Activated naive CD8-positive, alpha-beta T cell treated with anti-CD3 and anti-CD28 coated beads, Interleukin-2, amount 50 U/mL, for 16 hours (primary cell): Measurements from ENCODE around the gene PGAM5.

Experiments
- DNase-seq: peaks from one replicate; pipeline ENCODE4 v3.0.0-alpha.2; 2020; ENCODE audit warnings: low read depth, low spot score

Gene PGAM5

DNA sequence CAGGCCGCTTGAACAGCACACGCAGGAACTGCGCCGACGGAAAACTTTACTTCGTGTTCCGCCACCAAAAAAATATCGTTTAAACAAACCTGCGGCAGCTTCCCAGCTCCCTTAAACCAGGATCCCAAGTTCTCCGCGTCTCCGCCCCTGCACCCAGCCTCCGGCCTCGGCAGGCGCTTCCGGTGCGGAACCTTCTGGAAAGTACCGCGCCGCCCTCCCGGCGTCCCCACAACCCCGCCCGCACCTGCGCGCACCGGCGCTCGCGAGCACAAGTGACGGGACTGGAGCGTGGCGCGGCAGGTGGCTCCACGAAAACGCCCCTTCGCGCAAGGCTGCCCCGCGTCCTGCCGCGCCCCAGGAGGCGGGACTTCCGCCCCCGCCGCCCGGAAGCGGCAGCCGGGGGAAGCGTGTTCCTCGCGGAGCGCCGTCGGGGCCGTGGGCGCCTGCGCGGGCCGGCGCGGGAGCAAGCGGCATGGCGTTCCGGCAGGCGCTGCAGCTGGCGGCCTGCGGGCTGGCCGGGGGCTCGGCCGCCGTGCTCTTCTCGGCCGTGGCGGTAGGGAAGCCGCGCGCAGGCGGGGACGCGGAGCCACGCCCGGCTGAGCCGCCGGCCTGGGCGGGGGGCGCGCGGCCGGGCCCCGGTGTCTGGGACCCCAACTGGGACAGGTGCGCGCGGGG is at the start of gene PGAM5:
Gene PGAM5 (plus strand): TSS at position 438 of the 675 bp plus-strand sequence. CDS start 35 bp downstream, at position 473.
- peak; percentile 75 for DNase-seq

DNA sequence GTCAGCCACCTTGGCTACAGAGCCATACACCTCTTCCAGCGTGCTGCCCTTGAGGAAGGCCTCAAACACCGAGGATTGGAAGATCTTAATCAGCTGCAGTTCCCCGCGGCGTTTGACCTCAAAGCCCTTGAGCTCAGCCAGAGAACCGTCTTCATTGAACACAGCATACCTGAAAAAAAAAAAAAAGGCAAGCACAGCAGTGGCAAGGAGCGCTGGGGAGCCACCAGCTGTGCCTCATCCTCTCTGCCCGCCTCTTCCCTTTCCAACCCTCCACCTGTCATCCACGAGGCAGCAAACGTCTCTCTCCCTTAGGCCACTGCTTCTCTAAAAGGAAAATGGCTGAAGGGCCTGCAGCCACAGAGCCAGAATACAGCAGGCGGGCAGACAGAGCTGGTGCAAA is 49.6 kb upstream of the PGAM5 start:
- no peak for DNase-seq

DNA sequence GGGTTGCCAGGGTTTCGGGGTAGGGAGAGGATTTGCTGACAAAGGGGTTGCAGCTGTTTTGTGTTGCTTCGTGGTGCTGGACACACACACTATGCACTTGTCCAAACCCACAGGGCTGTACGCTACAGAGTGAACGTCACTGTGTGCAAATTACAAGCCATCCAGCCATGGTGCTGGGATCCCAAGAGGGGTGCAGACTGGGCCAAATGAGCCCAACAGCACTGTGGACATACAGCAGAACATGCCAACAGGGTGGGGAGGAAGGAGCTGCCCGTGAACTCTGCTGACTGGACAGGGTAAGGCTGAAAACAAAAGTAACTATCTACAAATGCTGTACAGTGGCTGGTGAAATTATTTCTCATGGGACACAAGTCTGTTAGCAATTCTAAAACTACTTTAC is 48.7 kb upstream of the PGAM5 start:
- DNase-seq = no peak

DNA sequence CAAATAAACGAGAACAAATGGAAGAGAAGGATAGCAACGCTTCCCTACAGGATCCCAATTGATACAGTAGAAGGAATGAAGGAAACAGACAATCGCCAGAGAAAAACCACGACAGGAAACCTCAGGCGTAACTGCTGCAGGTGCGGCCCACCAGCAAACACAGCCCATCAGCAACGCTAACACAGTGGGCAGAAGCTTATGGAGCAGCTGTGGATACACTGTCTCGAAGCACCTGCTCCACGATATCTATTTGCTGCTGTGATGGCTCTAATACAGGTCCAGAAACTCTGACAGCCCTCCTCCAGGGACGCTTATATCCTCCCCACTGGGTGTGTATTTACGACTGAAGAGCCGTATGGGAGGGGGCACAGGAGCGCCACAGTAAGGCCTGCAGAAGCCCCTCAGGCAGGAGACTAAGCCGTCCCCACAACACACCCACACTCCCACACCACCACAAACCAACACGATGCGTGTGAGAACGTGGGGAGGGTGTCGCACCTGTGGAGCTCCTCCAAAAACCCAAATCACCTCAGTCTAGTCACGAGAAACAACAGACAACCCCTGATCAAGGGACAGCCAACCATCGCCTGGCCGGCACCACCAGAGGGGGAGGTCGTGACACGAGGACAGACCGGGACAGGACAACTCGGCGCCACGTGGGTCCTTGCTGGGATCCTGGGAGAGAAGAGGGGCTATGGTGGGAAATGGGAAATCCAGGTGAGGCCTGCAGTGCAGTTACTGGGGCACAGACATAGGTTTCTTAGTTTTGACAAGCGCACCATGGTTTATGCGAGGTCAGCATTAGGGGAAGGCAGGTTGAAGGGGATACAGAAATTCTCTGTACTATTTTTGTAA is 47.5 kb upstream of the PGAM5 start:
- no peak for DNase-seq

DNA sequence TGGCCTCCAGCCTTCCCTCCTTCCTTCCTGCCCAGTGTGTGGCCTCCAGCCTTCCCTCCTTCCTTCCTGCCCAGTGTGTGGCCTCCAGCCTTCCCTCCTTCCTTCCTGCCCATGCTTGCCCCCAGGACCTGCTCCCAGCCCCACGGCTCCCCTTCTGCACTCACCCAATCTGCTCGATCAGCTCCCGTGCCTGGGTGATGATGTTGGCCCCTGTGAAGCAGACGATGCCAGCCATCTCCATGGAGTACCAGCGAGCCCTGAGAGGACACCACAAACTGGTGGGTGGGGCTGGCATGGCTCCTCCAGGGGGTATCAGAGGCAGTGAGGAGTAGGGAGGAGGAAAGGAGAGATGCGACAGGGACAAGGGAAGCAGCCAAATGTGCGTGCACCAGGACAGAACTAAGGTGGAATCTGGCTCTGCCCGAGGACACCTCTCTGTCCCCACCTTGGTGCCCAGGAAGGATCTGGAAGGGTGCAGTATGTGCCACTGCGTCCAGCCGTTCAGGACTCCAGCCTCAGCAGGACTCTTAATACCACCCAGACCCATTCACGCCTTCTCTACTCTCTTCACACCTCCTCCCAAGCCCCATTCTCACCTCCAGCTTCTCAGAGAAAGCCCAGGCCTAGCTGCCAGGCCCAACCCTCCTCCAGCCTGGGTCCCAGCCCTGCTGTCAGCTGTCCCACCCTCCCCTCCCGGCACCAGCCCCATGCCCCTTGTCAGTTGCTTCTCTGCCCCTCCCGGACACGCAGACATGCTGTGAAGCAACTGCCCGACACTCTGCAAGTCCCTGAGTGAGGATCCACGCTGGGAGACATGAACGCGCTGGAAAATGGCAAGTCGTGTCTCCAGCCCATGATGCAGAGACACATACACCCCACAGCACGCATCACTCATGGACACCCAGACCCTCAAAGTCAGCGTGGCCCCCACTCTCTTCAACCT is 46.2 kb upstream of the PGAM5 start:
- no peak for DNase-seq

DNA sequence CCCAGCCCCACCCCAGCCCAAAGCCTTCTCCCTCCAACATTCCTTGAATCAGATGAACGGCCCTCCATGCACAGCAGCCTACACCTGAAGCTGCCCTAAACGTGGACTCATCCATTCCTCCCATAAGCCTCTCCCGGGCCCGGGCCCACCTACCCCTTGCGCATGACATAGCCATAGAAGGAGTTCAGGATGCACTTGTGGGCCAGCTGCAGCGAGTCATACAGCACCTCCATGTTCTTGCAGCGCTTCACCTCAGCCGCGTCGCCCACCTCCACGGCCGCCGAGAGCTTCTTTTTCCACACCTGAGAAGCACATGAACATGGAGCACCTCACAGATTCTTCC is 45.5 kb upstream of the PGAM5 start:
- no peak for DNase-seq

DNA sequence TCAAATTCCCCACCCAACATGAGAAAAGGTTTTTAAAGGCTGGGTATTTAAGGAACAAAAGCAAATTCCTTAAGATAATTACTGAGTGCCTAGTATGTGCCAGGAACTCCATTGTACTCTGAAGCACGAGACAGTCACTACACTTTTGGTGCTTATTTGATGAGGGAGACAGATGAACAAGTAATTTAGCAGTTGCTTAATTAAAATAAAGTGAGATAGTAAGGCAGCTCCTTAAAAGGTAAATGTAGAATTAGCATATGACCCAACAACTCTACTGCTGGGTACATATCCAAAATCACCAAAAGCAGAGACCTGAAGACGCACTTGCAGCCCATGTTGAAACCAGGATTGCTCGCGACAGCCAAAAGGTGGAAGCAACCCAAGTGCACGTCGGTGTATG is 44.8 kb upstream of the PGAM5 start:
- DNase-seq = no peak

DNA sequence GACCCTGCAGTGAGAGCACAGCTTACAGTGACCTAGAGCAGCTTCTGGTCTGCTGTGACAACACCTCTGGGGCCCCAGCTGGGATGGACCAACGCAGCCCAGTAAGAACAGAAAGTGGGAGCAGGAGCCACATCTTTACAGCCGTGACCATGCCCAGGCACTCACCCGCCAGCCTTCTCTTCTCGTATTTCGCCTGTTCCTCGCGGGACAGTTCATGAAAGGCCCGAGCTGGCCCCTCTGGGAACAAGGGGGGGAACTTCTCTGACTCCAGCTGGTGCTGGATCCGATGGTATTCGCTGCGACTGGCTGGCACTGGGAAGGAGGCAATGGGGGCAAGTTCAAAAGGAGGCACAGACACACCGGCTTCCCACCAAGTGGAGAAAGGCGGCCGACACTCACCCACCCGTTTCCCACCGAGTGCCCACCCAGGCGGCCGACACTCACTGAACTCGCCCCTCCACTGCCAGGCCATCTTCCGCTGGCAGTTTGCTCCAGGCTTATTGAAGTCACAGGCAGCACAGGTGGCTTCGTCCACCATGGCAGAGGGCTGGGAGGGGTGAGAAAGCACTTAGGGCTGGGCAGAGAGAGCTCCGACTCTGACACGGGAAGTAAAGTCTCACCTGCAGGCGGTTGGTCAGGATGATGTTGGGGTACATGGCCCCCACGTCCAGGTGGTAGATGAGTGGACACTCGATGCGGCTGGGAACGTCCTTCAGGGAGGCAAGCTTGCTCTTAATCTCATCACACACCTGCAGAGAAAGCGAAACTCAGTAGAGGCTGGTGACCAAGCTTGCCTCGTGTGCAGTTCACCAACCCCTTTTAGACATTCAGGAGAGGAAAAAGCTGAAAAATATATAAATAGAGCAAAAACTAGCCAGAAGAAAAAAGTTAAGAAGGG is 42.2 kb upstream of the PGAM5 start:
- DNase-seq = no peak

DNA sequence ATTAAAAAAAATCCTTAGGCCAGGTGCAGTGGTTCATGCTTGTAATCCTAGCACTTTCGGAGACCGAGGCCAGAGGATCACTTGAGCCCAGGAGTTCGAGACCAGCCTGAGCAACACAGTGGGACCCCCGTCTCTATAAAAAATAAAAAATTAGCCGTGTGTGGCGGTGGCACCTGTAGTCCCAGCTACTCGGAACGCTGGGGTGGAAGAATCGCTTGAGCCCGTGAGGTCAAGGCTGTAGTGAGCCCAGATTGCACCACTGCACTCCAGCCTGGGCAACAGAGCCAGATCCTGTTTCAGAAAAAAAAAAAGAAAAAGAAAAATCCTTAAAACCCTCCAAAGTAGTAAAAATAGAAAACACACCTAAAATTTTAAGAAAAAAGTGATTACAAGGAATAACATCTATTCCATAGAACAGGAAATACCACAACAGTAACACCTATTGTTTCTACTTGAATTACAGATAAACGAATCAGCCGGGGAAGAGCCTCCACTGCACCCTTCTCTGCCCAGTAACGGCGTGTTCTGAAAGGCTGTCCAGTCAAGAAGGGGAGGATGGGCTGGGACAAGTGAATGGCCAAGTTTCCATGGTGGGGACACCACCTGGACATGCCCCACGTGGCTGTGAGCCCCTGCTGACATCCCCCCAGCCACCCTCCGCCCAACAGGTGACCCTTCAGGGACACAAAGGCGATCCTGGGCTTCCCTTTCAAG is 41.3 kb upstream of the PGAM5 start:
- DNase-seq = no peak

DNA sequence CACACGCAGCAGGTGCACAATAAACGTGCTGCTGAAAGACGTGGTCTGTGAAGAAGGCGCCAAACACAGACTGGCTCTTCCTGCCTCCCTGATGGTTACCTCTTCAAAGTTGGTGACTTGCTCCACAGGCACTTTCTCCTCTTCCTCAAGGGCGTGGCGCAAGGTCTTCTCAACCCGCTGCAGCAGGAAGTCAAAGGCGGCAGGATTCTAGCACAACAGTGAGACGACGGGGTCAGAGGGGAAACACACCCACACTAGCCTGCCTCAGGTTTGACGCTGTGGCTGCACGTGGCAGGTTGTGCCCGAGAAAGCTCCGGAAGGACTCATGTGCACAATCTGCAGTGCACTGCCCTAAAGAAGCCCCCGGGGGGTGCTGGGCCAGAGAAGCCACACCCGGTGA is 38.5 kb upstream of the PGAM5 start:
- no peak for DNase-seq

DNA sequence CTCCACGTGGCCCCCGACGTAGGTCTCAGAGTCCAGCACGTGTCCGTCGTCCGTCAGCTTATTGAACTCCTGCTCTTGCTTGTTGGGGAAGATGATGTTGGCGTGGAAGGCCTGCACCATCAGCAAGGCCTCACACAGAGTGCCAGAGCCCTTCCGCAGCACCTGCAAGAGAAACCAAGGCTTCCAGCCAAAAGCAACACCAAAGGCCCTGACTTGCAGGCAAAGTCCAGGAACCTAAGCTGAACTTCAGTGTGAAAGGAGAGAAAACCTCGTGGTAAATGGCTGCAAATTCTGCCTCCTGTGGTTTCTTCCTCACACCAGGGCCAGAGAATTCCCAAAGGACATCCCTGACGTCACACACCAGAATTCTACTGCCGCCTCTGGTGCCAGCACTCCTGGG is 38.0 kb upstream of the PGAM5 start:
- DNase-seq = no peak

DNA sequence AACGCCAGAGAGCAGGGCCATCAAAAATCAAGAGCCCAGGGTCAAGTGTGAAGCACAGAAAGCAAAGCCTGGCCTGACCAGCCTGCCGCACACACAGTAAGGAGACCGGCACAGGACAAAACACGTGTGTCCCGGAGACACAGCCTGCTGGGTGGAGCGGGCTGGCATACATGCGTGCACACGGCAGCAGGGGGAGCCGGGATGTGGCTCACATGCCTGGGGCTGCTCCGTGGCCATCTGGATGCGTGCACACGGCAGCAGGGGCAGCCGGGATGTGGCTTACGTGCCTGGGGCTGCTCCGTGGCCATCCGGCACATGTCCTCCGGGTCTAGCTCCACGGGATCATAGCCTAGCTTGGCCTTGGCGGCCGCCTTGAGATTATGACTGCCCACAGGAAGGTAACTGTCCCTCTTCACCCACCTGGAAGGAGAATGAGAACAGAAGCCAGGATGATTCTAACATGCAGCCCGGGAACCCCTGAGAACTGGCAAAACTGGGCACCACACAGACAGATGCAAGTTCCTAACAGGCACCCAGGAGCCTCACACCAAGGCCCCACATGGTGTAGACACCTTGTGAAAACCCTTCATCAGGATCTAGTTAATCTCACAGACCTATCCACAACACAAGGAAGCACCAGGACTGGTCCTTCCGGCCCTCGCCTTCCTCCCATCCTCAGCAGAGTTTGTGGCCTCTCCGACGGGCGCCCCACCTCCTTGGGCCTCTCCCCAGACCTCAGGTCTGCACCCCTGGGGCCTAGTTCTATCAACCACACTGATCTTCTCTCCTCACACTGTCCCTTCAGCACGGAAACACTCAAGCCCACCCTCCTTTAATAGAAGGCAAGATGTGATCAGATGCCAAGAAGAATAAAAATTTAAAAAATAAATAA is 37.1 kb upstream of the PGAM5 start:
- no peak for DNase-seq

DNA sequence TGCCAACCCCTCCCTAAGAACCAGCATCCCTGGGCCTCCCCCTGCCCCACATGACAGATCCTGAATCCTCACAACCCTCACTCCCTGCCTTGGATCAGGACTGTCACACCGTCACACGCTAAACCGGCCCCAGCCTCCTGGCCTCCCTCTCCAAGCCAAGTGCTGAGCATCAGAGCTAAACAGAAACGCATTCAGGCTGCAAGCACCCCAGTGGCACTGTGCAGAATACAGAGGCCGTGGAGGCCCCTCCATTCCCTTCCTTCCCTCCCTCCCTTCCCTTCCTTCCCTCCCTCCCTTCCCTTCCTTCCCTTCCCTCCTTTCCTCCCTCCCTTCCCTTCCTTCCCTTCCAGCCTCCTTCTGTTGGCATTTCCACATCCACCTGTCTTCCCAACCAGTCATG is 36.1 kb upstream of the PGAM5 start:
- DNase-seq = no peak

DNA sequence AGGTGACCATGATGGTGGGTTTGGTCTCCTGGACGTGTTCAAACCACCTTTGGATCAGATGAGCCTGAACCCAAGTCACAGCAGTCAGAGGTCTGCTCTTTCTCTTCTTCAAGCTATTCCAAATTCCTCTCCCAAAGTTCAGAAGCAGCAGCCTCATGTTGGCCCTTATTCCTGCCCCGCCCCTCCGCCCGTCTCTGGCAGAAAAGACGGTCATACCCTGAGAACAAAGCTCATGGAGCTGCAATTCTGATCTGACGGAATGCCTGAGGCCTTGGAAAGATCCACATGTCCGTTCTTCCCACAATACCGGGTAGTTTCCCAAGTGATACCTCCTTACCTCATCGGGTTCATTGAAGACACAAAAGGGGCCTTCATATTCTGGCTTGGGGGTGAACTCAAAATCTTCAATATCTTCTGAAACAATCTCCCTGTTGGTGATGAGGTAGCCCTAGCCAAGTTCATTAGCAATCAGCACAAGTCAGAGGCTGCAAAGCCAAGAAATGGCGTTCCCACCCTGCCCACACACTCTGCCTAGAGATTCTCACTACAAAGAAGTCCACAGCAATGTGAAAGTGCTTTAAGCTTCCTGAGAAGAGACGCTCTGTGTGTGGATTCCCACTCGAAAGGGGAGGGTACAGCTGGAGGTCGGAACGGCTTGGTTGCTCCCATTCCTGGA is 34.7 kb upstream of the PGAM5 start:
- DNase-seq = no peak

DNA sequence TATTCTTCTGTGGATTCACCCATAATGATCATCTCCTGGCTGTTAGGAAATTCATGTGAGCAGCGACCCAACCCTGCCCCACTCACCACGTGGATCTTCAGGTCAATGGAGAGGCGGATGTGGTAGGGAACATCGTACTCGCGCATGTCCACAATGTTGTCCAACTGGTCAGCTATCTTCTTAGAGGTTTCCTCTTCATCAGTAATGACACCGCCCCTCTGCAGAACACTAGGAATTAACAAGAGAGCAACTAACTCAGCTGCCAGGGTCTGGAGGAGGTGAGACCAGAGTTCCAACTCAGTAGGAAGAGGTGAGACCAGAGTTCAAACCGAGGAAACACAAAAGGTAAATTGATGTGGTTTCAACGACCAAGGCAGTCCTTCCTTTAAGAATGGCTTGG is 33.1 kb upstream of the PGAM5 start:
- DNase-seq = no peak

DNA sequence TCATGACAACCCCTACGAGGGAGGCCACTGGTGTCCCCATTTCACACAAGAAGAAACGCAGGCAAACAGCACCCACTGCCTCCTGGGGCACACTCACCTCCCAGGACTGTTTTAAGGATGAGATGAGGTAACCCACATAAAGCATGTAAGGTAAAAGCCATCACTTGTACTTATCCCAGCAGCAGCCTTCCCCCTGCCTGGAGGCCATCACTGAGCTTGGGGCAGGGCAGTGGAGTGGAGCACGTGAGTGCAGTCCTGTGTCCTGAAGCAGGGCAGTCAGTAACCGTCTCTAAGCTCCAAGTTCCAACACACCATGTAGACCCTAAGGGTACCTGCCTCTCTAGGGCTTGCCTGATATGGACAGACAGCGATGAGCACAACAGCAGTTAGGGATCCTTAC is 25.2 kb upstream of the PGAM5 start:
- no peak for DNase-seq

DNA sequence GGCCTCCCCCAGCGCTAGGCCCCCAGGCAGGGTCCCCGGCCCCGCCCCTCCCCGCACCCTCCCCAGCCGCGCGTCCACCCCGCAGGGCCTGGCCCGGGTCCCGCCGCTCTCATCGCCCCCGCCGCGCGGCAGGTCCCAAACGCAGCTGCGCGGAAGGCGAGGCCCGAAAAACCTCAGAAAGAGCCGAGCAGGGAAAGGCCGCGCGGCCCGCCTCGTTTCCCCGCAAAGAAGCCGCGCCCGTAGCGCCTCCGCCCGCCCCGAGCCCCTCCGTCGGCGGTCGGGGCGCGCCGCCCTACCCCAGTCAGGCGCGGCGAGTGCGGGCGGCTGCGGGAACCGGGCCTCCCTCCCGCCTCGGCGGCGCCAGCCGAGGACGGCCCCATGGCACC is 23.8 kb upstream of the PGAM5 start:
- no peak for DNase-seq

DNA sequence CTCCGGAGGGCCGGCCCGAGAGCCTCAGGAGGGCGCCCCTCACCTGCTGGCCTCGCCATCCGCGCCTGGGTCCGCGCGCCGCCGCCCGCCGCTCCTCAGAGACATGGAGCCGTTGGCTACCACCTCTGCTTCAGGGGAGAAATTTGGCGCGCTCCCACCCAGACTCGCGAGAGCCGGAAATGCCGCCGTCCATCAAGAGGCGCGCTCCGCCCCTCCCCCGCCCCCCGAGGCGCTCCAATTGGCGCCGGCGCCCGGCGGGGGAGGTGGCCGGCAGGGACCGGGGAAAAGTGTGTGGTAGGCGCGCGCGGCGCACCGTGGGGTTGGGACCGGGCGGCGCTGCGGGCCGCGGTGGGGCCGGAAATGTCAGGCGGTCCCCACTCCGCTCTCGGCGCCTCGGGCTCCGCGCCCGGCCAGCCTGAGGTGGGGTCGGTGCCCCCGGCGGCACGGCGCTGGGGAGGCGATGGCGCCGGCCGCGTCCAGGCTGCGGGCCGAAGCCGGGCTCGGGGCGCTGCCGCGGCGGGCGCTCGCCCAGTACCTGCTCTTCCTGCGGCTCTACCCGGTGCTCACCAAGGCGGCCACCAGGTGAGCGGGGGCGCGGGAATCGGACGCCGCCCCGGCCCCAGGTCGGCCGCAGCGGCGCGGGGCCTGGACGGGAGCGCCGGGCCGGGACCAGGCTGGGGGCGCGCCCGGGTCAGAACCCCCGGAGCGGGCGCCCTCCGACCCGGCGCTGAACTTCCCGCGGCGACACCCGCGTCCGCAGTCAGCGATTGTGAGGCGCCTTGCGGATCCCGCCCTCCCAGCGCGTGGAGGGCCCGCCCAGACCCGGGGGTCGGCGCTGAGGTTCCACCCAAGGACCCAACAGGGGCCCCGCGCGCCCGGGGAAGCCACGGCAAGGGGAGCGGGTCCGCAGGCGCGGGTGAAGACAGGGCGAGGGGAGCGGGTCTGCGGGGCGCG is 23.2 kb upstream of the PGAM5 start, which contains the start of the genes POLE and PXMP2:
Gene POLE (minus strand): TSS at position 132 of the 954 bp plus-strand sequence. CDS start 27 bp downstream, at position 105.
Gene PXMP2 (plus strand): TSS at position 377 of the 954 bp plus-strand sequence. CDS start 84 bp downstream, at position 461.
- peak; percentile 92 for DNase-seq
